ENCODE results near the gene C19orf53.

The C19orf53 gene

GRCh38 chr19:13827656-13828055, 53.4 kb downstream of the C19orf53 start:
- no peak for DNase-seq
